ENCODE measurements around the gene SLC16A5. TPM values are rescaled to one million over a fixed set of nuclear protein-coding genes. Genes with fewer than 3 reads are reported as not detected.

Gene SLC16A5
- total RNA-seq, 1 experiment from 2014 or later, result 1.2 TPM

GRCh38 chr17:75124041-75124818, 36.5 kb downstream of the SLC16A5 start:
- POLR2A ChIA-PET (ENCODE audit: unreplicated experiment), result interaction anchor here (0.5 to 1.0 kb wide), 3 partner anchors 47 to 136 kb away, joined by 3 to 7 read pairs (median 4); no protein-coding TSS in a partner anchor
- peak overlapping the region; percentile 53 for H2AFZ ChIP-seq (ENCODE audit: low read length)

GRCh38 chr17:75124819-75125162, 37.0 kb downstream of the SLC16A5 start:
- intact Hi-C loops (cut with micrococcal nuclease), result loop anchor here (2.0 kb wide), 1 partner anchor 30 kb away; the partner anchor contains the start of gene JPT1
- peak overlapping the region; percentile 59 for H3K4me2 ChIP-seq (ENCODE audit: low read length)
- peaks cover 56% of the 10 kb centered on the region for H3K79me2 ChIP-seq (ENCODE audit: low read length)
- ChIA-PET CTCF (interaction anchor here (1.3 to 1.7 kb wide), 2 partner anchors 10 to 77 kb away, joined by 8 to 18 read pairs; no protein-coding TSS in a partner anchor), POLR2A (ENCODE audit: unreplicated experiment) (interaction anchor here (1.0 kb wide), 1 partner anchor 93 kb away, joined by 4 read pairs; no protein-coding TSS in a partner anchor)
- H3K4me1 ChIP-seq (ENCODE audit: insufficient read depth, low read length), result peaks cover 24% of the 10 kb centered on the region
- H4K20me1 ChIP-seq (ENCODE audit: low read length), result no peaks in the 10 kb centered on the region
- H3K9ac ChIP-seq (ENCODE audit: low read length), result peak overlapping the region; percentile 82
- DNase-seq, result no peak
- BruUV-seq (replicated peaks), result TSS peak; percentile 91
- no peaks in the 10 kb centered on the region for H3K9me2 ChIP-seq (replicated peaks; ENCODE audit: low read length)
- H3K27ac ChIP-seq (ENCODE audit: low read length), result peak overlapping the region; percentile 94
- peak overlapping the region; percentile 34 for H2AFZ ChIP-seq (ENCODE audit: low read length)
- peak overlapping the region; percentile 2; the same call in 1 of the 2 replicates for H3K4me3 ChIP-seq (ENCODE audit: low read length)
- H3K9me3 ChIP-seq (ENCODE audit: low read length), result no peaks in the 10 kb centered on the region
- TF ChIP-seq EZH2phosphoT487 (IDR thresholded peaks at IDR 0.05; ENCODE audit: borderline replicate concordance, low read length), result no peak
- no peak for TF ChIP-seq EZH2 (IDR thresholded peaks at IDR 0.05; ENCODE audit: low read length, unreplicated experiment)
- TF ChIP-seq CTCF (conservative IDR thresholded peaks at IDR 0.05; ENCODE audit: low read depth, low read length), result no peak
- no peaks in the 10 kb centered on the region for H3K27me3 ChIP-seq (ENCODE audit: low read length)
- ATAC-seq, result peak; percentile 1; the same call in 1 of the 2 replicates
- peaks cover 3% of the 10 kb centered on the region for H3F3A ChIP-seq (ENCODE audit: low read length, unreplicated experiment)
- peaks cover 17% of the 10 kb centered on the region for H3K36me3 ChIP-seq (ENCODE audit: low read depth, low read length)

More at GRCh38 chr17:75124041-75124818, 36.5 kb downstream of the SLC16A5 start:
- H3K79me2 ChIP-seq (ENCODE audit: low read length), result peaks cover 50% of the 10 kb centered on the region
- ATAC-seq (peak; percentile 96), DNase-seq (peak; percentile 100)
- H3K27ac ChIP-seq (ENCODE audit: low read length), result peak overlapping the region; percentile 94
- H3K4me3 ChIP-seq (ENCODE audit: low read length), result peak overlapping the region; percentile 2; the same call in 1 of the 2 replicates
- H3K36me3 ChIP-seq (ENCODE audit: low read depth, low read length), result peaks cover 11% of the 10 kb centered on the region
- intact Hi-C loops (cut with micrococcal nuclease), result loop anchor here (2.0 kb wide), 1 partner anchor 31 kb away; the partner anchor contains the start of gene JPT1
- BruUV-seq (replicated peaks), result no TSS peak
- no peaks in the 10 kb centered on the region for H4K20me1 ChIP-seq (ENCODE audit: low read length)
- CTCF ChIA-PET, result interaction anchor here (0.5 to 1.7 kb wide), 3 partner anchors 10 to 252 kb away, joined by 6 to 18 read pairs (median 8); no protein-coding TSS in a partner anchor
- no peaks in the 10 kb centered on the region for H3K9me2 ChIP-seq (replicated peaks; ENCODE audit: low read length)
- H3K27me3 ChIP-seq (ENCODE audit: low read length), result no peaks in the 10 kb centered on the region
- no peaks in the 10 kb centered on the region for H3K9me3 ChIP-seq (ENCODE audit: low read length)
- H3K9ac ChIP-seq (ENCODE audit: low read length), result peak overlapping the region; percentile 82
- H3K4me1 ChIP-seq (ENCODE audit: insufficient read depth, low read length), result peaks cover 24% of the 10 kb centered on the region
- TF ChIP-seq EZH2phosphoT487 (IDR thresholded peaks at IDR 0.05; ENCODE audit: borderline replicate concordance, low read length) (no peak), CTCF (conservative IDR thresholded peaks at IDR 0.05; ENCODE audit: low read depth, low read length) (peak; percentile 40)
- H3F3A ChIP-seq (ENCODE audit: low read length, unreplicated experiment), result peaks cover 3% of the 10 kb centered on the region
- peak overlapping the region; percentile 59 for H3K4me2 ChIP-seq (ENCODE audit: low read length)
